ENCODE data around the gene UMAD1. TPM values are rescaled to one million over a fixed set of nuclear protein-coding genes. Genes with fewer than 3 reads are reported as not detected.

UMAD1 gene
- total and polyA plus RNA-seq, 2 experiments from 2014 or later = 8.4 to 12.4 TPM

DNA sequence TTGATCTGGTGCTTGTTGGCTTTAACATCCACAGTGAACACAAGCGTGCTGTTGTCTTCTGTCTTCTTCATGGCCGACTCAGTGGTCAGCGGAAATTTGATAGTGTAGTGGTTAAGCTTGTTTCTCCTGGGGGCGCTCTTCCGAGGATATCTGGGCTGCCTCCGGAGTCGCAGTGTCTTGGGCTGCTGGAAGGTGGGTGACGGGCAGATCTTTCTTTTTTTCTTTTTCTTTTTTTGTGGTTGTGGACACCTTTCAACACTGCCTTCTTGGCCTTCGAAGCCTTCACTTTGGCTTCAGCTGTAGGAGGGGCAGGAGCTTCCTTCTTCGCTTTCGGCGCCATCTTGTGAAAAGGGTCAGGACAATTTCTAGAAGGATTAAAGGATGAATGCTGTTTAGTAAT lies 101.7 kb downstream of the UMAD1 start:
- Mint-ChIP-seq H3K4me1 (peaks cover 20% of the 10 kb centered on the region), H3K27ac (no peak overlapping the region)
- ATAC-seq = no peak

DNA sequence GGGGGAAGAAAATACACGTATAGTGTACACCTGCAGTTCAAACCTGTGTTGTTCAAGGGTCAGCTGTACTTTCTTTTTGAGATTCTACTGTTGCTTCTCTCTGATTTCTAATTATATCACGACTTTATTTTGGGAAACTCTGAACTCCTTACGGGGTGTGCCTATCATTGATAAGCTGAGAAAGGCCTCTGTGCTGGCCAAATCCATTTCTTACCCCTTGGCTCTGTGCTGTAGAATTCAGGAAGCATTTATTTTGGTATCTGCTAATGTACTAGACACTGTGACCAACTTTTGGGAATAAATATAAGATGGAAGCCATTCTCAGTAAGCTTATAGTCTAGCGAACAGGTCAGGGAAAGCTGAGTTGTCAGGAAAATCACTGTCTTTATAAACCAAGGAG lies 104.7 kb downstream of the UMAD1 start:
- Histone ChIP-seq H3K79me2 (replicated peaks; ENCODE audit: insufficient read depth) (no peaks in the 10 kb centered on the region), H3K27ac (ENCODE audit: low read depth) (no peak overlapping the region)
- no peaks in the 10 kb centered on the region for H3K36me3 Mint-ChIP-seq (ENCODE audit: low read depth)
- TF ChIP-seq REST (IDR thresholded peaks at IDR 0.05; ENCODE audit: unreplicated experiment) (no peak), NANOG (IDR thresholded peaks at IDR 0.05; ENCODE audit: borderline replicate concordance) (no peak), JUNB (IDR thresholded peaks at IDR 0.05; ENCODE audit: unreplicated experiment) (no peak), ZNF331 (CRISPR knock-in tag; IDR thresholded peaks at IDR 0.05; ENCODE audit: low read depth) (no peak), EZH2phosphoT487 (IDR thresholded peaks at IDR 0.05; ENCODE audit: unreplicated experiment) (no peak), STAT1 (IDR thresholded peaks at IDR 0.05; ENCODE audit: unreplicated experiment) (no peak)
- TF ChIP-seq, protein P1, sequence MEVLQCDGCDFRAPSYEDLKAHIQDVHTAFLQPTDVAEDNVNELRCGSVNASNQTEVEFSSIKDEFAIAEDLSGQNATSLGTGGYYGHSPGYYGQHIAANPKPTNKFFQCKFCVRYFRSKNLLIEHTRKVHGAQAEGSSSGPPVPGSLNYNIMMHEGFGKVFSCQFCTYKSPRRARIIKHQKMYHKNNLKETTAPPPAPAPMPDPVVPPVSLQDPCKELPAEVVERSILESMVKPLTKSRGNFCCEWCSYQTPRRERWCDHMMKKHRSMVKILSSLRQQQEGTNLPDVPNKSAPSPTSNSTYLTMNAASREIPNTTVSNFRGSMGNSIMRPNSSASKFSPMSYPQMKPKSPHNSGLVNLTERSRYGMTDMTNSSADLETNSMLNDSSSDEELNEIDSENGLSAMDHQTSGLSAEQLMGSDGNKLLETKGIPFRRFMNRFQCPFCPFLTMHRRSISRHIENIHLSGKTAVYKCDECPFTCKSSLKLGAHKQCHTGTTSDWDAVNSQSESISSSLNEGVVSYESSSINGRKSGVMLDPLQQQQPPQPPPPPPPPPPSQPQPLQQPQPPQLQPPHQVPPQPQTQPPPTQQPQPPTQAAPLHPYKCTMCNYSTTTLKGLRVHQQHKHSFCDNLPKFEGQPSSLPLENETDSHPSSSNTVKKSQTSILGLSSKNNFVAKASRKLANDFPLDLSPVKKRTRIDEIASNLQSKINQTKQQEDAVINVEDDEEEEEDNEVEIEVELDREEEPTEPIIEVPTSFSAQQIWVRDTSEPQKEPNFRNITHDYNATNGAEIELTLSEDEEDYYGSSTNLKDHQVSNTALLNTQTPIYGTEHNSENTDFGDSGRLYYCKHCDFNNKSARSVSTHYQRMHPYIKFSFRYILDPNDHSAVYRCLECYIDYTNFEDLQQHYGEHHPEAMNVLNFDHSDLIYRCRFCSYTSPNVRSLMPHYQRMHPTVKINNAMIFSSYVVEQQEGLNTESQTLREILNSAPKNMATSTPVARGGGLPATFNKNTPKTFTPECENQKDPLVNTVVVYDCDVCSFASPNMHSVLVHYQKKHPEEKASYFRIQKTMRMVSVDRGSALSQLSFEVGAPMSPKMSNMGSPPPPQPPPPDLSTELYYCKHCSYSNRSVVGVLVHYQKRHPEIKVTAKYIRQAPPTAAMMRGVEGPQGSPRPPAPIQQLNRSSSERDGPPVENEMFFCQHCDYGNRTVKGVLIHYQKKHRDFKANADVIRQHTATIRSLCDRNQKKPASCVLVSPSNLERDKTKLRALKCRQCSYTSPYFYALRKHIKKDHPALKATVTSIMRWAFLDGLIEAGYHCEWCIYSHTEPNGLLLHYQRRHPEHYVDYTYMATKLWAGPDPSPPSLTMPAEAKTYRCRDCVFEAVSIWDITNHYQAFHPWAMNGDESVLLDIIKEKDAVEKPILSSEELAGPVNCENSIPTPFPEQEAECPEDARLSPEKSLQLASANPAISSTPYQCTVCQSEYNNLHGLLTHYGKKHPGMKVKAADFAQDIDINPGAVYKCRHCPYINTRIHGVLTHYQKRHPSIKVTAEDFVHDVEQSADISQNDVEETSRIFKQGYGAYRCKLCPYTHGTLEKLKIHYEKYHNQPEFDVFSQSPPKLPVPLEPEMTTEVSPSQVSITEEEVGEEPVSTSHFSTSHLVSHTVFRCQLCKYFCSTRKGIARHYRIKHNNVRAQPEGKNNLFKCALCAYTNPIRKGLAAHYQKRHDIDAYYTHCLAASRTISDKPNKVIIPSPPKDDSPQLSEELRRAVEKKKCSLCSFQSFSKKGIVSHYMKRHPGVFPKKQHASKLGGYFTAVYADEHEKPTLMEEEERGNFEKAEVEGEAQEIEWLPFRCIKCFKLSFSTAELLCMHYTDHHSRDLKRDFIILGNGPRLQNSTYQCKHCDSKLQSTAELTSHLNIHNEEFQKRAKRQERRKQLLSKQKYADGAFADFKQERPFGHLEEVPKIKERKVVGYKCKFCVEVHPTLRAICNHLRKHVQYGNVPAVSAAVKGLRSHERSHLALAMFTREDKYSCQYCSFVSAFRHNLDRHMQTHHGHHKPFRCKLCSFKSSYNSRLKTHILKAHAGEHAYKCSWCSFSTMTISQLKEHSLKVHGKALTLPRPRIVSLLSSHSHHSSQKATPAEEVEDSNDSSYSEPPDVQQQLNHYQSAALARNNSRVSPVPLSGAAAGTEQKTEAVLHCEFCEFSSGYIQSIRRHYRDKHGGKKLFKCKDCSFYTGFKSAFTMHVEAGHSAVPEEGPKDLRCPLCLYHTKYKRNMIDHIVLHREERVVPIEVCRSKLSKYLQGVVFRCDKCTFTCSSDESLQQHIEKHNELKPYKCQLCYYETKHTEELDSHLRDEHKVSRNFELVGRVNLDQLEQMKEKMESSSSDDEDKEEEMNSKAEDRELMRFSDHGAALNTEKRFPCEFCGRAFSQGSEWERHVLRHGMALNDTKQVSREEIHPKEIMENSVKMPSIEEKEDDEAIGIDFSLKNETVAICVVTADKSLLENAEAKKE (CRISPR knock-in tag; IDR thresholded peaks at IDR 0.05) = no peak

More for the DNA sequence above, 101.7 kb downstream of the UMAD1 start:
- no peaks in the 10 kb centered on the region for H3K27me3 ChIP-seq (ENCODE audit: insufficient read depth)
- H3K36me3 Mint-ChIP-seq (ENCODE audit: low read depth) = no peaks in the 10 kb centered on the region
- no peak overlapping the region for H3K4me3 ChIP-seq
- no peaks in the 10 kb centered on the region for H3K9me2 ChIP-seq (ENCODE audit: insufficient read depth)
- DNase-seq (ENCODE audit: low spot score) = peak; percentile 58
- H3K79me2 ChIP-seq (replicated peaks; ENCODE audit: insufficient read depth) = no peaks in the 10 kb centered on the region
- H3K27me3 Mint-ChIP-seq (ENCODE audit: insufficient read depth, low read depth, poor library complexity) = peaks cover 6% of the 10 kb centered on the region
- H4K20me1 ChIP-seq (replicated peaks; ENCODE audit: insufficient read depth) = no peaks in the 10 kb centered on the region
- H2AFZ ChIP-seq = no peak overlapping the region
- TF ChIP-seq ZNF331 (CRISPR knock-in tag; IDR thresholded peaks at IDR 0.05; ENCODE audit: low read depth) (no peak), EZH2 (IDR thresholded peaks at IDR 0.05; ENCODE audit: low read depth, unreplicated experiment) (no peak)
- TF ChIP-seq, protein P2, sequence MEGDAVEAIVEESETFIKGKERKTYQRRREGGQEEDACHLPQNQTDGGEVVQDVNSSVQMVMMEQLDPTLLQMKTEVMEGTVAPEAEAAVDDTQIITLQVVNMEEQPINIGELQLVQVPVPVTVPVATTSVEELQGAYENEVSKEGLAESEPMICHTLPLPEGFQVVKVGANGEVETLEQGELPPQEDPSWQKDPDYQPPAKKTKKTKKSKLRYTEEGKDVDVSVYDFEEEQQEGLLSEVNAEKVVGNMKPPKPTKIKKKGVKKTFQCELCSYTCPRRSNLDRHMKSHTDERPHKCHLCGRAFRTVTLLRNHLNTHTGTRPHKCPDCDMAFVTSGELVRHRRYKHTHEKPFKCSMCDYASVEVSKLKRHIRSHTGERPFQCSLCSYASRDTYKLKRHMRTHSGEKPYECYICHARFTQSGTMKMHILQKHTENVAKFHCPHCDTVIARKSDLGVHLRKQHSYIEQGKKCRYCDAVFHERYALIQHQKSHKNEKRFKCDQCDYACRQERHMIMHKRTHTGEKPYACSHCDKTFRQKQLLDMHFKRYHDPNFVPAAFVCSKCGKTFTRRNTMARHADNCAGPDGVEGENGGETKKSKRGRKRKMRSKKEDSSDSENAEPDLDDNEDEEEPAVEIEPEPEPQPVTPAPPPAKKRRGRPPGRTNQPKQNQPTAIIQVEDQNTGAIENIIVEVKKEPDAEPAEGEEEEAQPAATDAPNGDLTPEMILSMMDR (conservative IDR thresholded peaks at IDR 0.05; ENCODE audit: low read depth in 2 of 2) = peak; percentile 52 to 56
- peaks cover 5% of the 10 kb centered on the region for H3K4me1 ChIP-seq (ENCODE audit: insufficient read depth)
- H3K9me3 Mint-ChIP-seq = no peaks in the 10 kb centered on the region
- no peaks in the 10 kb centered on the region for H3F3A ChIP-seq (replicated peaks; ENCODE audit: low read depth)
- no peak overlapping the region for H3K4me3 Mint-ChIP-seq
- no peak overlapping the region for H3K4me2 ChIP-seq
- H3K27ac ChIP-seq (ENCODE audit: low read depth) = no peak overlapping the region
- no peaks in the 10 kb centered on the region for H3K36me3 ChIP-seq (ENCODE audit: insufficient read depth)

More for the DNA sequence above, 104.7 kb downstream of the UMAD1 start:
- no peak overlapping the region for H3K27ac Mint-ChIP-seq
- no peaks in the 10 kb centered on the region for H3K9me3 Mint-ChIP-seq
- peaks cover 6% of the 10 kb centered on the region for H3K27me3 Mint-ChIP-seq (ENCODE audit: insufficient read depth, low read depth, poor library complexity)
- H3K27me3 ChIP-seq (ENCODE audit: insufficient read depth) = no peaks in the 10 kb centered on the region
- ATAC-seq = no peak
- H3K4me2 ChIP-seq = no peak overlapping the region
- peaks cover 13% of the 10 kb centered on the region for H3K4me1 Mint-ChIP-seq
- H3K4me1 ChIP-seq (ENCODE audit: insufficient read depth) = peaks cover 5% of the 10 kb centered on the region
- H3K4me3 ChIP-seq = no peak overlapping the region
- H3F3A ChIP-seq (replicated peaks; ENCODE audit: low read depth) = no peaks in the 10 kb centered on the region
- no peak overlapping the region for H2AFZ ChIP-seq
- no peak overlapping the region for H3K4me3 Mint-ChIP-seq
- H3K36me3 ChIP-seq (ENCODE audit: insufficient read depth) = no peaks in the 10 kb centered on the region
- no peak for DNase-seq (ENCODE audit: low spot score)
- H3K9me2 ChIP-seq (ENCODE audit: insufficient read depth) = no peaks in the 10 kb centered on the region
- no peaks in the 10 kb centered on the region for H4K20me1 ChIP-seq (replicated peaks; ENCODE audit: insufficient read depth)
